ENCODE data around the gene CLMN.

DNA sequence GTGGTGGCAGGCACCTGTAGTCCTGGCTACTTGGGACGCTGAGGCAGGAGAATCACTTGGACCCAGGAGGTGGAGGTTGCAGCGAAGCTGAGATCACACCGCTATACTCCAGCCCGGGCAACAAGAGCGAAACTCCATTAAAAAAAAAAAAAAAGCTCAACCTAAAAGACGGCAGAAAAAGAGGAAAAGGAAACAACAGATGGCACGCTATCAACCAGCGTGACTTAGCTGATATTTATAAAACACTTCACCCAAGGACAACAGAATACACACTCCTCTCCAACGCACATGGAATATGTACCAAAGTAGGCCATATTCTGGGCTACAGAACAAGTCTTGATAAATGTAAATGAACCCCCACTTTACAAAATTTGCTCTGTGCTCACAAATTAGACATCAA, 34.0 kb upstream of the CLMN start:
- no peak for TF ChIP-seq POLR2AphosphoS5 (IDR thresholded peaks at IDR 0.05; ENCODE audit: low read depth)
- TF ChIP-seq, protein P1, sequence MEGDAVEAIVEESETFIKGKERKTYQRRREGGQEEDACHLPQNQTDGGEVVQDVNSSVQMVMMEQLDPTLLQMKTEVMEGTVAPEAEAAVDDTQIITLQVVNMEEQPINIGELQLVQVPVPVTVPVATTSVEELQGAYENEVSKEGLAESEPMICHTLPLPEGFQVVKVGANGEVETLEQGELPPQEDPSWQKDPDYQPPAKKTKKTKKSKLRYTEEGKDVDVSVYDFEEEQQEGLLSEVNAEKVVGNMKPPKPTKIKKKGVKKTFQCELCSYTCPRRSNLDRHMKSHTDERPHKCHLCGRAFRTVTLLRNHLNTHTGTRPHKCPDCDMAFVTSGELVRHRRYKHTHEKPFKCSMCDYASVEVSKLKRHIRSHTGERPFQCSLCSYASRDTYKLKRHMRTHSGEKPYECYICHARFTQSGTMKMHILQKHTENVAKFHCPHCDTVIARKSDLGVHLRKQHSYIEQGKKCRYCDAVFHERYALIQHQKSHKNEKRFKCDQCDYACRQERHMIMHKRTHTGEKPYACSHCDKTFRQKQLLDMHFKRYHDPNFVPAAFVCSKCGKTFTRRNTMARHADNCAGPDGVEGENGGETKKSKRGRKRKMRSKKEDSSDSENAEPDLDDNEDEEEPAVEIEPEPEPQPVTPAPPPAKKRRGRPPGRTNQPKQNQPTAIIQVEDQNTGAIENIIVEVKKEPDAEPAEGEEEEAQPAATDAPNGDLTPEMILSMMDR (conservative IDR thresholded peaks at IDR 0.05; ENCODE audit: low read depth in 2 of 2): no peak
- no peak for TF ChIP-seq EZH2 (IDR thresholded peaks at IDR 0.05; ENCODE audit: low read depth, unreplicated experiment)
- TF ChIP-seq CREB1 (CRISPR knock-in tag; IDR thresholded peaks at IDR 0.05; ENCODE audit: low read depth): no peak
- TF ChIP-seq ZNF114 (CRISPR knock-in tag; IDR thresholded peaks at IDR 0.05): no peak
